Stomach (tissue), 9 donors: ENCODE measurements around the gene SLC25A26. TPM values are rescaled to one million over a fixed set of nuclear protein-coding genes. Genes with fewer than 3 reads are reported as not detected.

ENCODE experiments used
- DNase-seq, 2 donors: peaks; one replicate each; pipeline versions ENCODE4 v3.0.0 to v3.0.0-alpha.2; 2013 to 2019
- H3K27ac ChIP-seq, 5 donors: fragments of 200-600 bp in 4 of 5; sonication (generic) in 4 of 5; one replicate each; pipeline ENCODE4 v1.5.1; 2013 to 2019; ENCODE audit warnings: mild to moderate bottlenecking in 1 of 5, moderate library complexity in 1 of 5
- H3K27me3 ChIP-seq, 3 donors: fragments of 200-600 bp; sonication (generic); one replicate each; pipeline ENCODE4 v1.5.1; 2017 to 2019; ENCODE audit warnings: mixed run types in 1 of 3
- H3K36me3 ChIP-seq, 4 donors: fragments of 200-600 bp; sonication (generic); 1 replicate in 3 of 4; 2 replicates in 1 of 4; pipeline ENCODE4 v1.5.1; 2016 to 2019
- H3K4me1 ChIP-seq, 4 donors: fragments of 200-600 bp; sonication (generic); one replicate each; pipeline ENCODE4 v1.5.1; 2016 to 2019
- H3K4me3 ChIP-seq, 4 donors: fragments of 200-600 bp; sonication (generic) in 3 of 4; one replicate each; pipeline ENCODE4 v1.5.1; 2016 to 2019; ENCODE audit warnings: mild to moderate bottlenecking in 1 of 4
- H3K9me3 ChIP-seq, 4 donors: fragments of 200-600 bp; sonication (generic); one replicate each; pipeline ENCODE4 v1.5.1; 2016 to 2019
- CTCF ChIP-seq, 7 experiments: fragments of 450-650 bp in 4 of 7; fragments of 200-600 bp in 3 of 7; sonication (generic) in 3 of 7; IDR thresholded peaks; one replicate each; pipeline ENCODE4 v1.5.1; 2016 to 2019; ENCODE audit warnings: antibody characterized with exemption in 7 of 7, control low read depth in 2 of 7, mild to moderate bottlenecking in 1 of 7
- EP300 ChIP-seq: sonication (generic); formaldehyde crosslinking; IDR thresholded peaks from one replicate; pipeline ENCODE4 v1.6.1; 2017; ENCODE audit warnings: antibody characterized with exemption
- POLR2A ChIP-seq, 4 donors: fragments of 450-650 bp; IDR thresholded peaks; one replicate each; pipeline ENCODE4 v1.6.1; 2016; ENCODE audit warnings: antibody characterized with exemption in 4 of 4, control low read depth in 2 of 4, mild to moderate bottlenecking in 1 of 4, moderate library complexity in 1 of 4
- POLR2AphosphoS5 ChIP-seq, 3 donors: sonication (generic); formaldehyde crosslinking; IDR thresholded peaks; one replicate each; pipeline ENCODE4 v1.6.1; 2016; ENCODE audit warnings: antibody characterized with exemption in 3 of 3
- WGBS, 5 donors: extraction: QIAGEN DNeasy Blood & Tissue Kit in 3 of 5; methylation state at CpG; one replicate each; pipeline versions ENCODE4 v1.1.5 to v1.1.7; 2013 to 2018; 5-methylcytosine and 5-hydroxymethylcytosine counted together
- intact Hi-C: fragments of 100-400 bp; cut with DNase I; formaldehyde crosslinking; loops from one replicate; pipeline ENCODE4 v1.15.1; 2023; ENCODE audit warnings: low total_unique reads
- polyA plus RNA-seq, 3 donors: library from polyadenylated mRNA; stranded (reverse); fragments of 200-250 nt; gene quantifications; one replicate each; pipeline ENCODE4 v1.2.3, GENCODE V29; 2013
- total RNA-seq, 5 donors: library from RNA; depleted of rRNA; stranded (reverse); fragments of >200 nt; gene quantifications; one replicate each; pipeline versions ENCODE4 v1.1.0 to v1.2.3, GENCODE V29; 2014 to 2016
- donor health status: healthy with polysubstance abuse.
- donor health status: Bipolar disorder and iron deficiency.
- donor health status: healthy.

Gene SLC25A26
- total and polyA plus RNA-seq, 8 donors, result 1.2 to 26.6 (median 14.1) TPM

- 77 to 89% (median 88%) methylated on average over 4 of the region's 4 CpGs for WGBS, 5 donors
These were observed 39.6 kb downstream of the SLC25A26 start for GRCh38 chr3:66260431-66260830.

GRCh38 chr3:66261355-66261754 is 40.6 kb downstream of the SLC25A26 start:
- TF ChIP-seq POLR2A (IDR thresholded peaks at IDR 0.05), result no peak
- no peak for TF ChIP-seq POLR2AphosphoS5 (IDR thresholded peaks at IDR 0.05)
- TF ChIP-seq EP300, result no peak
- no peak for TF ChIP-seq CTCF (IDR thresholded peaks at IDR 0.05)
- Histone ChIP-seq H3K27ac (no peak overlapping the region), H3K4me3 (no peak overlapping the region), H3K9me3 (no peaks in the 10 kb centered on the region), H3K4me1 (no peaks in the 10 kb centered on the region), H3K27me3 (no peaks in the 10 kb centered on the region), H3K36me3 (peaks cover 0 to 26% (median 20%) of the 10 kb centered on the region in 4 donors)
- DNase-seq, result no peak
- intact Hi-C loops, result no loop called here
- WGBS, 5 donors, result 81 to 94% (median 93%) methylated on average over 4 of the region's 4 CpGs

More at GRCh38 chr3:66260431-66260830, 39.6 kb downstream of the SLC25A26 start:
- H3K36me3 ChIP-seq, result peaks cover 0 to 26% (median 20%) of the 10 kb centered on the region in 4 donors
- no peak for DNase-seq
- H3K4me3 ChIP-seq, result no peak overlapping the region
- H3K4me1 ChIP-seq, result peaks cover 0 to 5% (median 2%) of the 10 kb centered on the region in 4 donors
- no peaks in the 10 kb centered on the region for H3K27me3 ChIP-seq
- TF ChIP-seq POLR2A (IDR thresholded peaks at IDR 0.05) (no peak), POLR2AphosphoS5 (IDR thresholded peaks at IDR 0.05) (no peak), CTCF (IDR thresholded peaks at IDR 0.05) (no peak), EP300 (no peak)
- H3K9me3 ChIP-seq, result no peaks in the 10 kb centered on the region
- intact Hi-C loops, result no loop called here
- no peak overlapping the region for H3K27ac ChIP-seq

GRCh38 chr3:66265649-66266048 is 44.8 kb downstream of the SLC25A26 start:
- WGBS, 5 donors, result 90 to 94% (median 93%) methylated on average over 2 of the region's 2 CpGs
- Histone ChIP-seq H3K36me3 (peaks cover 0 to 22% (median 20%) of the 10 kb centered on the region in 4 donors), H3K27me3 (no peaks in the 10 kb centered on the region), H3K4me3 (no peak overlapping the region), H3K9me3 (no peaks in the 10 kb centered on the region), H3K27ac (no peak overlapping the region), H3K4me1 (peaks cover 0 to 14% (median 4%) of the 10 kb centered on the region in 4 donors)
- DNase-seq, result no peak
- TF ChIP-seq CTCF (IDR thresholded peaks at IDR 0.05), result no peak
- no peak for TF ChIP-seq EP300
- no peak for TF ChIP-seq POLR2A (IDR thresholded peaks at IDR 0.05)
- no peak for TF ChIP-seq POLR2AphosphoS5 (IDR thresholded peaks at IDR 0.05)
- intact Hi-C loops, result no loop called here

DNA sequence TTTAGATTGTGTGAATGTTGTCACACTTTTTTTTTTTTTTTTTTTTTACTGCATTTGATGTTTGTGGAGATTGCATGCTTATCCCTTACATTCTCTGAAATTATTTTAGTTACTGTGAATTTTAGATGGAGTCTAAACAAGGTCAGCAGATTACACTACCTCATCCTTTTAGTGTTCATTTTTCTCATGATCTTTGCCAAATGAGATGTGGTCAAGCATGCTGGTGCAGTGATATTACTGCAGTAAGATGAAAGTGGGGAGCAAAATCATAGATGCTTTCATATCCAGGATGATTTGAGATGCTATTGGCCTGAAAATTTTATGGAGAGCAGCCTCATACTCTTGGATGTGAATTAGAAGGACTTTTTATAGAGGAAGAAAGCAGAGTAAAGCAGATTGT is 45.8 kb downstream of the SLC25A26 start:
- no peaks in the 10 kb centered on the region for H3K27me3 ChIP-seq
- intact Hi-C loops, result no loop called here
- peaks cover 0 to 20% (median 8%) of the 10 kb centered on the region in 4 donors for H3K4me1 ChIP-seq
- DNase-seq, result no peak
- H3K27ac ChIP-seq, result no peak overlapping the region
- peaks cover 0 to 22% (median 20%) of the 10 kb centered on the region in 4 donors for H3K36me3 ChIP-seq
- H3K4me3 ChIP-seq, result no peak overlapping the region
- TF ChIP-seq EP300 (no peak), POLR2A (IDR thresholded peaks at IDR 0.05) (no peak), CTCF (IDR thresholded peaks at IDR 0.05) (no peak), POLR2AphosphoS5 (IDR thresholded peaks at IDR 0.05) (no peak)
- H3K9me3 ChIP-seq, result no peaks in the 10 kb centered on the region
